ENCODE data around the gene BRPF3.

BRPF3 gene

GRCh38 chr6:36180126-36180525 is 16.4 kb upstream of the BRPF3 start:
- no peak overlapping the region for H3K27ac ChIP-seq (ENCODE audit: low read depth, low read length, poor library complexity, severe bottlenecking)
- no peaks in the 10 kb centered on the region for H4K20me1 ChIP-seq (ENCODE audit: insufficient read depth, low read length)
- H3K9ac ChIP-seq (ENCODE audit: low read length): no peak overlapping the region
- no peak overlapping the region for H3K4me2 ChIP-seq (ENCODE audit: low read length)
- no peaks in the 10 kb centered on the region for H3K9me2 ChIP-seq (ENCODE audit: low read depth, low read length)
- H3K36me3 ChIP-seq (ENCODE audit: insufficient read depth, low read length): no peaks in the 10 kb centered on the region; the same call in 1 of the 2 replicates
- no peaks in the 10 kb centered on the region; the same call in 1 of the 2 replicates for H3K27me3 ChIP-seq (ENCODE audit: insufficient read depth, low read length)
- no peak overlapping the region for H3K4me3 ChIP-seq (ENCODE audit: low read depth, low read length, poor library complexity, severe bottlenecking)
- no peaks in the 10 kb centered on the region for H3K4me1 ChIP-seq (ENCODE audit: insufficient read depth, low read length, severe bottlenecking)
- H2AFZ ChIP-seq (ENCODE audit: low read length): no peak overlapping the region
- H3F3A ChIP-seq (ENCODE audit: insufficient read depth, low read length): no peaks in the 10 kb centered on the region
- no peaks in the 10 kb centered on the region for H3K79me2 ChIP-seq (ENCODE audit: insufficient read depth, low read length)
- TF ChIP-seq CTCF (IDR thresholded peaks at IDR 0.05; ENCODE audit: low read length): no peak
- peaks cover 10% of the 10 kb centered on the region; the same call in 1 of the 2 replicates for H3K9me3 ChIP-seq (ENCODE audit: low read length)

- no peak overlapping the region for H3K4me3 ChIP-seq (ENCODE audit: low read depth, low read length, poor library complexity, severe bottlenecking)
- H3F3A ChIP-seq (ENCODE audit: insufficient read depth, low read length): no peaks in the 10 kb centered on the region
- no peaks in the 10 kb centered on the region for H3K36me3 ChIP-seq (ENCODE audit: insufficient read depth, low read length)
- no peaks in the 10 kb centered on the region for H3K9me2 ChIP-seq (ENCODE audit: low read depth, low read length)
- no peaks in the 10 kb centered on the region for H4K20me1 ChIP-seq (ENCODE audit: insufficient read depth, low read length)
- H3K9me3 ChIP-seq (ENCODE audit: low read length): no peaks in the 10 kb centered on the region
- no peaks in the 10 kb centered on the region for H3K27me3 ChIP-seq (ENCODE audit: insufficient read depth, low read length)
- no peak for TF ChIP-seq EZH2 (IDR thresholded peaks at IDR 0.05; ENCODE audit: borderline replicate concordance, low read length)
- TF ChIP-seq CTCF (IDR thresholded peaks at IDR 0.05; ENCODE audit: low read length): no peak
- no peak overlapping the region for H3K9ac ChIP-seq (ENCODE audit: low read length)
- H3K4me2 ChIP-seq (ENCODE audit: low read length): no peak overlapping the region
- H3K79me2 ChIP-seq (ENCODE audit: insufficient read depth, low read length): no peaks in the 10 kb centered on the region
- H3K4me1 ChIP-seq (ENCODE audit: insufficient read depth, low read length, severe bottlenecking): no peaks in the 10 kb centered on the region
- no peak overlapping the region for H3K27ac ChIP-seq (ENCODE audit: low read depth, low read length, poor library complexity, severe bottlenecking)
- no peak overlapping the region for H2AFZ ChIP-seq (ENCODE audit: low read length)
Observed at GRCh38 chr6:36184311-36184710, 12.2 kb upstream of the BRPF3 start.

- TF ChIP-seq EZH2 (IDR thresholded peaks at IDR 0.05; ENCODE audit: borderline replicate concordance, low read length) (no peak), CTCF (IDR thresholded peaks at IDR 0.05; ENCODE audit: low read length) (no peak)
- Histone ChIP-seq H4K20me1 (ENCODE audit: insufficient read depth, low read length) (no peaks in the 10 kb centered on the region), H3K36me3 (ENCODE audit: insufficient read depth, low read length) (no peaks in the 10 kb centered on the region), H2AFZ (ENCODE audit: low read length) (no peak overlapping the region), H3K4me1 (ENCODE audit: insufficient read depth, low read length, severe bottlenecking) (no peaks in the 10 kb centered on the region), H3K4me3 (ENCODE audit: low read depth, low read length, poor library complexity, severe bottlenecking) (no peak overlapping the region), H3K9me2 (ENCODE audit: low read depth, low read length) (no peaks in the 10 kb centered on the region), H3K27me3 (ENCODE audit: insufficient read depth, low read length) (no peaks in the 10 kb centered on the region), H3K9ac (ENCODE audit: low read length) (no peak overlapping the region), H3K27ac (ENCODE audit: low read depth, low read length, poor library complexity, severe bottlenecking) (no peak overlapping the region), H3K4me2 (ENCODE audit: low read length) (no peak overlapping the region), H3K9me3 (ENCODE audit: low read length) (no peaks in the 10 kb centered on the region), H3K79me2 (ENCODE audit: insufficient read depth, low read length) (no peaks in the 10 kb centered on the region), H3F3A (ENCODE audit: insufficient read depth, low read length) (no peaks in the 10 kb centered on the region)
Observed at GRCh38 chr6:36186199-36186598, 10.3 kb upstream of the BRPF3 start.
